Measurements from ENCODE around the gene OGT.
A peak's percentile ranks its signal among the peaks of the same experiment; 100 is the strongest.
"Not testable (repeated sequence)": the region's sequence is repeated elsewhere in the genome, so short reads cannot be mapped to it uniquely, and the experiment has no call there.

OGT gene

GRCh38 chrX:71599965-71600364, 67.1 kb downstream of the OGT start:
- DNase-seq: no peak

DNA sequence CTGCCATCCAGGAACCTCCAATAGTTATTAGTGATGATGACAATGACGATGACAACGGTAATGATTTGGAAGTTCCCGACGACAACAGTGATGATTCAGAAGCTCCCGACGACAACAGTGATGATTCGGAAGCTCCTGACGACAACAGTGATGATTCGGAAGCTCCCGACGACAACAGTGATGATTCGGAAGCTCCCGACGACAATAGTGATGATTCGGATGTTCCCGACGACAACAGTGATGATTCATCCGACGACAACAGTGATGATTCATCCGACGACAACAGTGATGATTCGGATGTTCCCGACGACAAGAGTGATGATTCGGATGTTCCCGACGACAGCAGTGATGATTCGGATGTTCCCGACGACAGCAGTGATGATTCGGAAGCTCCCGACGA, 70.7 kb downstream of the OGT start:
- DNase-seq: no peak

- no peak for DNase-seq
Observed at GRCh38 chrX:71604141-71604540, 71.2 kb downstream of the OGT start.

DNA sequence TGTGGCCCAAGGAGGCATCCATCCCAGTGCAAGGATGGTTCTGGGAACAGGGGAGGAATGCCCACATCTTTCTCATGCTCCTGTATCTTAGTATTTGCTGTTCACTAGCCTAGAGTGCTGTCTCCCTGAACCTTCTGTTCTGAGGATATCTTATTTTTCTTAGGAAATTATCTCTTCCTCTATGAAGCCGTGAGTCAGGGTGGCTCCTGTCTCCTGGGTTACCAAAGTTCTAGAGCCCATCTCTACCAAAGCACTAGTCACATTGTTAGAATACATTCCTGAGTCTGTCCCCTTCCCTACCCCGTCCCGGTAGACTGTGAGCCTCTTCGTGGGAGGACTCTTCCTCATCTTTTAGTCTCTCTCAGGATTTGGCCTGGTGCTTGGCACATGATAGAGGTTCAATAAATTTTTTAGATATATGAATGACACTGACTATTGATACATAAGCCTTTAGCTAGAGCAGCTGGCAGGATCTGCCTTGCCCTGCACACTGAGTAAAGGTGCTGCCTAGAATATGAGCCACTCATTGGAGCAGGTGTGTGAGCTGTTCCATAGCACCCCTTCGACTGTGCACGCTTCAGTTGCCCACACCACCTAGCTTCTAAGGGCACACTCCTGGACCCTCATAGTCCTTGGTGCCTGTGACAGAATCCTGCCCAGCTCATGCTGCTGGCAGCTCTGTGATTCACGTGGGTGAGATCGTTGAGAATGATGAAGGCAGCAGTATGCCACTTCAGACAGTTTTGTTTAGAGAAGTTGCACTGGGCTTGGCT, 72.1 kb downstream of the OGT start:
- DNase-seq: no peak

GRCh38 chrX:71606536-71607216, 73.8 kb downstream of the OGT start:
- DNase-seq: no peak

DNA sequence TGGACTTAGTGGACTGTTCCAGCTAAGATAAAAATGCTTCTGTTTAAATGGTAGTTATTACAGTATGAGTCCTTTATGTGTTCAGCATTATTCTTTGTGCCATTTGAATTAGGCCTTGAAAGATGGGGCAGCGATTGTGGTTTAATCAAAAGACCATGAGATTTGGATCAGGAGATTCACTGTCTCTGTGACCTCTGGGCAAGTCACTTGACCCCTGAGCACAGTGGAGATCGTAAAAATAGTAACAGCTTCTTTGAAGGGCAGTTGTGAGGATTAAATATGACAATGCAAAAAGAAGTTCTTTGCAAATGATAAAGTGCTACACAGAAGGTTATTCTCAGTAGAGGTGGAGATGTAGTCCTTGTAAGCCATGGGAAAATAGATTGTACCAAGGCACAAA, 74.6 kb downstream of the OGT start:
- DNase-seq: no peak

DNA sequence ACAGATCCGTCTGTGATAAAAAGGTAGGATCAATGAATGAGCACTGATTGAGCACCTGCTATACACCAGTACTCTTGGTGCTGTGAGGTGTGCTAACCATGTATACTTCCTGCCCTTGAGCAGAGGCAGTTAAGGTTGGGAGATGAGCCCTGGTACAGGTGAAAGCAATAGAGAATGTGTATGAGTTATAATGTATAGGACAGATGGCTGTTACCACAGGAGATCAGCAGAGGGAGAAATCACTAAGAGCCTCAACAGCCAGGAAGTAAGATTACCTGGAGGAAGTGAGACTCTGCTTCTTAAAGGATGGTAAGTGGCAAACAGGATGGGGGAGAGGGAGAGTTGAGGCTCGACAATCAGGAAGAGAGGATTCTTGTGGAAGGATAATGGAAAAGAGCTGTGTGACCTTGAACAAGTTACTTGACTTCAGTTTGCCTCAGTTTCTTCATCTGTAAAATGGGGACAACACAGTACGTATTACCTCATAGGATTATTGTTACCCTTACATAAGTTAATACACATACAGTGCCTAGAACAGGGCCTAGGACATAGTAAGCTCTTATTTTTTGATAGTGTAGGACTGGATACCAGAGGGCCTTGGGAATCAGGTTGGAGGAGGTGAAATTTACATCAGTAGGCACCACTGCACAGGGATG, 76.3 kb downstream of the OGT start:
- no peak for DNase-seq

GRCh38 chrX:71611736-71612135, 78.8 kb downstream of the OGT start:
- DNase-seq: not testable (repeated sequence)

- DNase-seq: no peak
Observed at GRCh38 chrX:71612256-71612655, 79.4 kb downstream of the OGT start.

DNA sequence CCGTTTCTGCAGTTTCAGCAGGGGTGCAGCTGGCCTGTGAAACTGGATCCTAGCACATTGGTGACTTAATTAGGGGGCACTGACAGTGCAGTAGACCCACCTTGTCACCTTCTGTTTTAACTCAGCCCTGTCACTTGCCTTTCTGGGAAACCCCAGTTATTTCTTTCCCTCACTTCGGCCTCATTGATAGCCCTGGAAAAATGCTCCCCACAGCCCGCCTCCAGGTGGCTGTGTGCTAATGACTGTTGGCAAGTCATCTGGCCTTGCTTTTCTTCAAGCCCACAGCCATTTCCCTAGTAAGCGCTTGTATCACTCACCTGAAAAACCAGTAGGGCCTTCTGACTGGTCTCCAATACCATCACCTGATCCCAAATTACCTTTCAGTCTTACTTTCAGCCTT, 82.2 kb downstream of the OGT start:
- no peak for DNase-seq

- no peak for DNase-seq
Observed at GRCh38 chrX:71615954-71616353, 83.0 kb downstream of the OGT start.

- DNase-seq: no peak
Observed at GRCh38 chrX:71616672-71617529, 84.0 kb downstream of the OGT start.

DNA sequence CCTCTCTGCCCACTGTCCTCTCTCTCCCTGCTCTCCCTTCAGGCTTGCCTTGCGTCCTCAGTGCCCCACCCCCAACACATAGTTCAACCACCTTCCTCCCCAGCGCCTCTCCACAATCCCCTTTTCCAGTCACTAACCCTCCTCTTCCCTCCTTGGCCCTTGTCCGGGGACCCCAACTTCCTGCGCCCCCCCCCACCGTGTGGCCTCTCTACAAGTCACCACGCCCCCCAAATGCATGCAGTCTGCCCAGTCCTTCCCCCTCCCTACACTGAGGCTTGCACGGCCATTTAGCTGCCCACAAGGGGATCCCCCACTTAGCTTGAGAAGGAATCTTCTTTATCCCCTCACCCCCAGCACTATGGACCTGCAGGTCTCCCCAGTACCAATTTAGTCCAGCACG, 84.8 kb downstream of the OGT start:
- no peak for DNase-seq

DNA sequence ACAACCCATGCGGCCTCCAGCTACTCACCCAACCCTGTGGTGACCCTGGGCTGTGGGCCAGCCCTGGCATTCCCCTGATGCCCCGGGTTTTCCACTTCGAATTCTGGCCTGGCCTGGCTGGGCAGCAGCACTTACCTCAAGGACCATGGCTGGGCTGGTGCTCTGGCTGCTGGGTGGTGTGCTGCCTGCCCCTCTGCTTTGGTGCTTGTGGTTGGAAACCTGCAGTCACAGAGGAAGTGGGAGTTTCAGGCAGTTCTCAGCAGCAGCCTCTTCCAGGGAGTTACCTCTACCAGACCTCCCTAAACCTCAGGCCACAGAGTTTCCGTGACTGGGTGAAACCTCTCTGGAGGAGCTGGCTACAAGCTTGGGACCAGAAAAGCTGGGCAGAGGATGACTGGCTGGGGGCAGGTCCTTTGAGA, 85.4 kb downstream of the OGT start, which contains the start of gene CXCR3:
Gene CXCR3, minus strand, starts transcription at position 209 of the 419 bp plus-strand sequence. Its CDS starts 62 bp downstream, at position 147.
- no peak for DNase-seq

GRCh38 chrX:71618787-71619186, 85.9 kb downstream of the OGT start:
- DNase-seq: no peak

- DNase-seq: no peak
Observed at GRCh38 chrX:71619193-71619592, 86.3 kb downstream of the OGT start.

DNA sequence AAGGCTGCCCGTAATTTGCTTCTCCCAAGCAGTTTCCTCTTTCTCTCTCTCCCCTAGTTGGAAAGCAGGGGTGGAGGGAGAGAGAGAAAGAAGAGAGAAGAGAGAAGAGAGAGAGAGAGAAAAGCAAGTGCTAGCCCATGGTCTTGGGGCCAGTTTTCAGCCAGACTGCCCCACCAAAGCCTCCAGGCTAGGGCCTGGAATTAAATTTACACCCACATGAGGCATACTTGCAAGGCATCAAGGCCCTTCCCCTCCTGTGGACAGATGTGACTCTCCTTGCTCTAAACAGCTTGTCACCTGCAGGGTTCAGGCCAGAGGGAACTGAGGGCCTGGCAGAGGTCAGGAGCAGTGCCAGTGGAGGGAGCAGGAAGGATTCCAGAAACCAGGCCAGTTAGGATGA, 87.1 kb downstream of the OGT start:
- no peak for DNase-seq

GRCh38 chrX:71621603-71622002, 88.7 kb downstream of the OGT start:
- no peak for DNase-seq

DNA sequence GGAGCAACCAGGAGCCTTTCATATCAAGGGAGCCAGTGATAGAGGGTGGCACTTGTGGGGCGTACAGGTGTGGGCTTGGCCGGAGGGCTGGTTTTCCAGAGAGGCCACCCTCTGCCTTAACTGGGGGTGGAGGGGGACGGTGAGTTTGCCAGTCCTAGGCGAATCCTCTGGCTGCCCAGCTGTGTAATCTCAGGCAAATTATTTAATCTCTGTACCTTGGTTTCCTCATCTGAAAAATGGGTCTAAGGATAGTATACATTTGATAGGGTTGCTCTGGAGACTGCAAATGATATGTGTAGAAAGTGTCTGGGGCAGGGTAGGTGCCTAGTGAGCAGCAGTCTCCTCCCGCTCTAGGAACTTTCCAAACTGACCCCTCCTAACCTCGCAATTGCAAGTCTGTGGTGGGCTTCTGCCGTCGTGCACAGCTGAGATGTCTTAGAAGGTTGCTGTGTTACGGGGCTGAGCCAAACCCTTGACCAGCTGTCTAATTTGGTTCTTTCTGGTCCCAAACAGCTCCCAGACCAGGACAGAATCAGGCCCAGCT, 89.2 kb downstream of the OGT start:
- DNase-seq: no peak

GRCh38 chrX:71622576-71623450, 89.9 kb downstream of the OGT start:
- DNase-seq: peak; percentile 1

DNA sequence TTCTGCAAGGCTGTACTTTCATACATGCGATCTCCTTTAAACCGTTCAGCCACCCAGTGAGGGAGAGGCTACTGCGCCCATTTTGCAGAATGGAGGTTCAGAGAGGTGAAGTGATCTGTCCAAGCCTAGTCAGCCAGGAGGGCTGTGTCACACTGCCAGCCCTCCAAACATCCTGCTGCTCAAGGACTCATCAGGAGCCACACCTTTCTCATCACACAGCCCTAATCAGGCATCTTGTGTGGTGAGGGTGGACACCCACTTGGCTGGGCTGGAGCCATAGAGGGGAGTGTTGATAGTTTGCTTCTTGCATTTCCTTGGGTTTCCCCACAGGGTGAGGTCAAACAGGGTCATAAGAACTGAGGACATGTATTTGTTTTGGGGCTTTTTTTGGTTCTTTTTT, 90.8 kb downstream of the OGT start:
- DNase-seq: no peak

DNA sequence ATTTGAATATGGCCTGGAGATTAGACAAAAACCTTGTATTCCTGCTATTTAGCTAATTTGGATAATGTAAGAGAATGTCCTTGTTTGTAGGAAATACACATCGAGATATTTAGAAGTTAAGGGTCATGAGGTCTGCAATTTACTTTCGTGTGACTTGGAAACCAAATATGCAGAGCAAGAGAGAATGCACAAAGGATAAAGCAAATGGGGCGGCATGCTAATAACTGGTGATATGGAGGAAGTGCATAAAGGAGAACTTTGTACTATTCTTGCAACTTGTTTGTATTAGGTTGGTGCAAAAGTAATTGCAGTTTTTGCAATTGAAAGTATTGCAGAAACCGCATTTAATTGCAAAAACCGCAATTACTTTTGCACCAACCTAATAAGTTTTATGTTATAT, 92.6 kb downstream of the OGT start:
- no peak for DNase-seq

Measured in NCI-H69 (cell line).